Gastroesophageal sphincter (tissue), 4 donors: ENCODE results near the gene GMEB2. TPM values are rescaled to one million over a fixed set of nuclear protein-coding genes. Genes with fewer than 3 reads are reported as not detected.

Source experiments
- ATAC-seq: fragments of 150-250 bp; one replicate; pipeline ENCODE4 v1.9.1; 2016; ENCODE audit warnings: mild to moderate bottlenecking, moderate library complexity
- H3K27ac ChIP-seq, 4 donors: fragments of 200-600 bp; sonication (generic) in 3 of 4; 1 replicate in 3 of 4; 2 replicates in 1 of 4; pipeline ENCODE4 v1.5.1; 2016 to 2019
- H3K27me3 ChIP-seq: fragments of 200-600 bp; sonication (generic); one replicate; pipeline ENCODE4 v1.5.1; 2019
- H3K36me3 ChIP-seq, 2 donors: fragments of 200-600 bp; sonication (generic); one replicate each; pipeline ENCODE4 v1.5.1; 2019; ENCODE audit warnings: control low read depth in 1 of 2
- H3K4me1 ChIP-seq, 3 donors: fragments of 200-600 bp; sonication (generic); 1 replicate in 2 of 3; 2 replicates in 1 of 3; pipeline ENCODE4 v1.5.1; 2016 to 2019; ENCODE audit warnings: control low read depth in 2 of 3
- H3K4me3 ChIP-seq, 2 donors: fragments of 200-600 bp; sonication (generic); one replicate each; pipeline ENCODE4 v1.5.1; 2019; ENCODE audit warnings: mild to moderate bottlenecking in 1 of 2, moderate library complexity in 1 of 2
- H3K9me3 ChIP-seq, 3 donors: fragments of 200-600 bp; sonication (generic); one replicate each; pipeline ENCODE4 v1.5.1; 2017 to 2019; ENCODE audit warnings: control low read depth in 2 of 3
- CTCF ChIP-seq, 4 experiments: fragments of 200-600 bp in 2 of 4; fragments of 450-650 bp in 2 of 4; sonication (generic) in 1 of 4; IDR thresholded peaks; one replicate each; pipeline ENCODE4 v1.5.1; 2017 to 2019; ENCODE audit warnings: antibody characterized with exemption in 4 of 4, mild to moderate bottlenecking in 2 of 4, moderate library complexity in 2 of 4
- EP300 ChIP-seq: sonication (generic); formaldehyde crosslinking; IDR thresholded peaks from one replicate; pipeline ENCODE4 v1.6.1; 2017; ENCODE audit warnings: antibody characterized with exemption, mild to moderate bottlenecking
- POLR2A ChIP-seq, 2 donors: fragments of 450-650 bp; IDR thresholded peaks; one replicate each; pipeline ENCODE4 v1.6.1; 2017; ENCODE audit warnings: antibody characterized with exemption in 2 of 2, mild to moderate bottlenecking in 2 of 2, moderate library complexity in 1 of 2
- POLR2AphosphoS5 ChIP-seq: sonication (generic); formaldehyde crosslinking; IDR thresholded peaks from one replicate; pipeline ENCODE4 v1.6.1; 2017; ENCODE audit warnings: antibody characterized with exemption
- WGBS, 2 donors: methylation state at CpG; one replicate each; pipeline ENCODE4 v1.1.5; 2018; ENCODE audit warnings: low coverage in 1 of 2; 5-methylcytosine and 5-hydroxymethylcytosine counted together
- total RNA-seq, 4 donors: library from RNA; depleted of rRNA; stranded (reverse); fragments of >200 nt; gene quantifications; one replicate each; pipeline ENCODE4 v1.1.0, GENCODE V29; 2016

Gene GMEB2
- total RNA-seq, 4 donors from 2014 or later: 9.8 to 16.1 (median 12.1) TPM

DNA sequence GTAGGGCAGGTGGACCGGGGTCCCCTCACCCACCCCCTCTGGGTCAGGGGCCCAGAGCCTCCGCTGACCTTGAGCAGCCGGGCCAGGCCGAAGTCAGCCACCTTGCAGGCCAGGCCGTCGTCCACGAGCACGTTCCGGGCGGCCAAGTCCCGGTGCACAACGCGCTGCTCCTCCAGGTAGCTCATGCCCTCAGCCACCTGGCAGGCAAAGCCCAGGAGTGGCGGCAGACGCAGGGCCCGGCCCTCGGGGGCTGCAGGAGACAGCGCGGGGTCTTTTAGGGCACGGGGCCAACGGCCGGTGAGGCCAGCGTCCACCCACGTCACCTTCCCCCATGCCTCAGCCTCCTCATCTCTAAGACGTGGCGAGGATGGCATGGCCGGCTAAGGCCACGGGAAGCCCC, 85.5 kb downstream of the GMEB2 start:
- TF ChIP-seq EP300: no peak
- no peak for TF ChIP-seq CTCF (IDR thresholded peaks at IDR 0.05)
- no peak for TF ChIP-seq POLR2A (IDR thresholded peaks at IDR 0.05)
- TF ChIP-seq POLR2AphosphoS5: no peak
- ATAC-seq: no peak

DNA sequence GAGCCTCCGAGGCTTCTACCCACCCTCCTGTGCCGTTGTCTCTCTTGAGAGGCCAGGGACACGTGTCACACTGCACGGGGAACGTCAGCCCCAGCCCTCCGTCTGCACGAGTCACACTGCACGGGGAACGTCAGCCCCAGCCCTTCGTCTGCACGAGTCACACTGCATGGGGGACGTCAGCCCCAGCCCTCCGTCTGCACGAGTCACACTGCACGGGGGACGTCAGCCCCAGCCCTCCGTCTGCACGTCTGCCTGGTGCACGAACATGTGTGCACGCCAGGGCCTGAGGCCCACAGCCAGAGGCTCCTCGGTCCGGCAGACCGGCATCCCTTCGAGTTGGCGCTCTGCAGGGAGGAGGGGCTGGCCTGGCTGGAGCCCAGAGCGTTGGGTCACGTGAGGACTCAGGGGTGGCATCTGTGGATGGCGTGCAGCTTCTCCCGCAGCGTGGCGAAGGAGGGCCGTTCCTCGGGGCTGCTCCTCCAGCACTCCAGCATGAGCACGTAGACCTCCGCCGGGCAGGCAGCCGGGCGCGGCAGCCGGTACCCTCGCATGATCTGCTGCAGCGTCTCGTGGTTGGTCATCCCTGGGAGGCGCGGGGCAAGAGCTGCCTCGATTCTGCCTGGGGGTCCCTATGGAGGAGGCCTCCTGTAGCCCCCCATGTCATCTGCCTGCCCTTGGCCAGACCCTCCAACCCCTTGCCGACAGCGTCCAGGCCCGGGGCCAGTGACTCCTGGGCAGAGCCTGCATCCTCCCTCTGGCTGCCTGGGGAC, 86.3 kb downstream of the GMEB2 start:
- WGBS, 2 donors: 93% methylated on average over 3 of the region's 49 CpGs; no CpG with 5 or more reads in 1 of the 2 donors
- no peak overlapping the region for H3K4me3 ChIP-seq
- no peak for TF ChIP-seq POLR2AphosphoS5
- TF ChIP-seq POLR2A (IDR thresholded peaks at IDR 0.05): no peak
- no peak for TF ChIP-seq EP300
- TF ChIP-seq CTCF (IDR thresholded peaks at IDR 0.05): no peak
- ATAC-seq: no peak
- H3K36me3 ChIP-seq: no peaks in the 10 kb centered on the region
- no peak overlapping the region for H3K27ac ChIP-seq
- H3K9me3 ChIP-seq: no peaks in the 10 kb centered on the region
- H3K27me3 ChIP-seq: peaks cover 47% of the 10 kb centered on the region
- peaks cover 0 to 25% (median 8%) of the 10 kb centered on the region in 3 donors for H3K4me1 ChIP-seq

More for the DNA sequence above, 85.5 kb downstream of the GMEB2 start:
- 100% methylated on average over 1 of the region's 28 CpGs; no CpG with 5 or more reads in 1 of the 2 donors for WGBS, 2 donors
- Histone ChIP-seq H3K27ac (no peak overlapping the region), H3K4me3 (no peak overlapping the region), H3K36me3 (no peaks in the 10 kb centered on the region), H3K4me1 (peaks cover 0 to 23% (median 8%) of the 10 kb centered on the region in 3 donors), H3K27me3 (peaks cover 50% of the 10 kb centered on the region), H3K9me3 (no peaks in the 10 kb centered on the region)

- no peak overlapping the region for H3K27ac ChIP-seq
- TF ChIP-seq POLR2AphosphoS5 (no peak), EP300 (no peak), POLR2A (IDR thresholded peaks at IDR 0.05) (no peak), CTCF (IDR thresholded peaks at IDR 0.05) (no peak)
- 100% methylated on average over 1 to 2 of the region's 29 CpGs for WGBS, 2 donors
Observed at GRCh38 chr20:63539441-63540370, 87.2 kb downstream of the GMEB2 start.

GRCh38 chr20:63539092-63539430, 87.8 kb downstream of the GMEB2 start:
- no CpG with 5 or more reads among the region's 12 CpGs for WGBS, 2 donors
- no peaks in the 10 kb centered on the region for H3K36me3 ChIP-seq
- TF ChIP-seq POLR2AphosphoS5: no peak
- no peak for TF ChIP-seq EP300
- TF ChIP-seq CTCF (IDR thresholded peaks at IDR 0.05): no peak
- no peak for TF ChIP-seq POLR2A (IDR thresholded peaks at IDR 0.05)
- H3K27ac ChIP-seq: no peak overlapping the region
- ATAC-seq: no peak
- H3K4me1 ChIP-seq: peaks cover 0 to 36% (median 12%) of the 10 kb centered on the region in 3 donors
- H3K27me3 ChIP-seq: peaks cover 47% of the 10 kb centered on the region
- H3K9me3 ChIP-seq: no peaks in the 10 kb centered on the region
- H3K4me3 ChIP-seq: no peak overlapping the region

More at GRCh38 chr20:63539441-63540370, 87.2 kb downstream of the GMEB2 start:
- Histone ChIP-seq H3K27me3 (peaks cover 47% of the 10 kb centered on the region), H3K36me3 (no peaks in the 10 kb centered on the region), H3K9me3 (no peaks in the 10 kb centered on the region), H3K4me3 (no peak overlapping the region), H3K4me1 (peaks cover 0 to 33% (median 12%) of the 10 kb centered on the region in 3 donors)
- ATAC-seq: no peak
